Astrocyte (in vitro differentiated cells and primary cell): ENCODE data around the gene COX6B1. TPM values are rescaled to one million over a fixed set of nuclear protein-coding genes. Genes with fewer than 3 reads are reported as not detected.

Source experiments
- DNase-seq: peaks from one replicate; pipeline ENCODE4 v3.0.0-alpha.2; 2010; ENCODE audit warnings: low read depth
- FAIRE-seq: peaks from 2 replicates; lab custom pipeline; 2011; peaks lifted over from hg19 to GRCh38; lab: Jason Lieb, UNC
- H2AFZ ChIP-seq: 2 replicates; pipeline ENCODE4 v1.6.0; 2012; ENCODE audit warnings: low read depth, low read length, inconsistent platforms
- H3K27ac ChIP-seq: 2 replicates; pipeline ENCODE4 v1.5.1; 2011; ENCODE audit warnings: low read depth, low read length, inconsistent platforms
- H3K27me3 ChIP-seq: 2 replicates; pipeline ENCODE4 v1.6.0; 2011; ENCODE audit warnings: low read length, inconsistent platforms; ENCODE audit not compliant: insufficient read depth
- H3K36me3 ChIP-seq: 2 replicates; pipeline ENCODE4 v1.5.1; 2011; ENCODE audit warnings: low read length, inconsistent platforms; ENCODE audit not compliant: insufficient read depth
- H3K4me1 ChIP-seq: 2 replicates; pipeline ENCODE4 v1.5.1; 2011; ENCODE audit warnings: low read length, inconsistent platforms; ENCODE audit not compliant: insufficient read depth
- H3K4me2 ChIP-seq: 2 replicates; pipeline ENCODE4 v1.6.0; 2012; ENCODE audit warnings: low read length, inconsistent platforms
- H3K4me3 ChIP-seq: 2 replicates; pipeline ENCODE4 v1.5.1; 2011; ENCODE audit warnings: low read depth, mild to moderate bottlenecking, low read length, inconsistent platforms; ENCODE audit not compliant: insufficient read depth
- H3K79me2 ChIP-seq: 2 replicates; pipeline ENCODE4 v1.6.0; 2012; ENCODE audit warnings: mild to moderate bottlenecking, low read length, inconsistent platforms; ENCODE audit not compliant: insufficient read depth
- H3K9ac ChIP-seq: 2 replicates; pipeline ENCODE4 v1.6.0; 2012; ENCODE audit warnings: mild to moderate bottlenecking, low read length, inconsistent platforms
- H3K9me3 ChIP-seq: 2 replicates; pipeline ENCODE4 v1.5.1; 2012; ENCODE audit warnings: low read depth, mild to moderate bottlenecking, low read length, inconsistent platforms; ENCODE audit not compliant: insufficient read depth
- H4K20me1 ChIP-seq: 2 replicates; pipeline ENCODE4 v1.6.0; 2012; ENCODE audit warnings: low read length, inconsistent platforms; ENCODE audit not compliant: insufficient read depth
- H3K27ac Mint-ChIP-seq: one replicate; pipeline ENCODE4 v1.8.0; 2021; ENCODE audit warnings: mild to moderate bottlenecking, mixed read lengths; ENCODE audit not compliant: unreplicated experiment
- H3K27me3 Mint-ChIP-seq: one replicate; pipeline ENCODE4 v1.8.0; 2021; ENCODE audit warnings: low read depth, mixed read lengths; ENCODE audit not compliant: unreplicated experiment
- H3K36me3 Mint-ChIP-seq: one replicate; pipeline ENCODE4 v1.8.0; 2021; ENCODE audit warnings: low read depth, mixed read lengths; ENCODE audit not compliant: unreplicated experiment
- H3K4me1 Mint-ChIP-seq: one replicate; pipeline ENCODE4 v1.8.0; 2021; ENCODE audit warnings: low read depth, mixed read lengths; ENCODE audit not compliant: unreplicated experiment
- H3K4me3 Mint-ChIP-seq: one replicate; pipeline ENCODE4 v1.8.0; 2021; ENCODE audit warnings: mild to moderate bottlenecking, moderate library complexity, mixed read lengths; ENCODE audit not compliant: unreplicated experiment
- H3K9me3 Mint-ChIP-seq: one replicate; pipeline ENCODE4 v1.8.0; 2021; ENCODE audit warnings: mild to moderate bottlenecking, mixed read lengths; ENCODE audit not compliant: unreplicated experiment
- EZH2 ChIP-seq: IDR thresholded peaks from 2 replicates; pipeline ENCODE4 v1.6.1; 2012; ENCODE audit warnings: mild to moderate bottlenecking, low read length, inconsistent platforms; ENCODE audit not compliant: insufficient read depth
- total RNA-seq: library from RNA; stranded (reverse); gene quantifications from 2 replicates; pipeline ENCODE4 v1.2.1, GENCODE V29; 2021
- TF ChIP-seq, protein P1 (sequence below): IDR thresholded peaks from 2 replicates; pipeline ENCODE4 v1.5.1; 2011; ENCODE audit warnings: low read depth, mild to moderate bottlenecking, inconsistent platforms, low read length, moderate library complexity; ENCODE audit not compliant: insufficient read depth

COX6B1 gene
- total RNA-seq, 1 donor from 2014 or later, result 344 TPM

DNA sequence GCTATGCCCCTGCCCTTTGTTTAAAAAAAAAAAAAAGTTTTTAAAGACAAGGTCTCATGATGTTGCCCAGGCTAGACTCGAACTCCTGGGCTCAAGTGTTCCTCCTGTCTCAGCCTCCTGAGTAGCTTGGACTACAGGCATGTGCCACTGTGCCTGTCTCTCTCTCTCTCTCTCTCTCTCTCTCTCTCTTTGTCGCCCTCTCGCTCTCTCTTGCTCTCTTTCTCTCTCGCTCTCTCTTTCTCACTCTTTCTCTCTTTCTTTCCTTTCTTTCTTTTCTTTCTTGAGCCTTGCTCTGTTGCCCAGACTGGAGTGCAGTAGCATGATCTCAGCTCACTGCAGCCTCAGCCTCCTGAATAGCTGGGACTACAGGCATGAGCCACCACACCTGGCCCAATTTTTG is 7.5 kb downstream of the COX6B1 start:
- FAIRE-seq, result no peak
- no peak overlapping the region for H3K4me3 Mint-ChIP-seq

DNA sequence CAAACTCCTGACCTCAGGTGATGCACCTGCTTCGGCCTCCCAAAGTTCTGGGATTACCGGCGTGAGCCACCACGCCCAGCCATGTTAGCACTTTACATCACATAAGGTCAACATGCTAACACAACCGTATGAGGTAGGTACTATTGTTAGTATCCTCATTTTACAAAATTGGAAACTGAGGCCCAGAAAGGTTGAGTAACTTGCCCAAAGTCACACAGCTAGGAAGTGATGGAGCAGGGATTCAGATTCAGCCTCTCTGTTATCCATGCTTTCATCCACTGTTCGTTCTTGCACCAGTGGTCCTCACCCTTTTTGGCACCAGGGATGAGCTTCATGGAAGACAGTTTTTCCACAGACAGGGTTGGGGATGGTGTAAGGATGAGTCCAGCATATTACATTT is 8.6 kb downstream of the COX6B1 start:
- Histone ChIP-seq H3K79me2 (no peaks in the 10 kb centered on the region), H3K4me2 (no peak overlapping the region), H3K4me3 (no peak overlapping the region), H3K4me1 (no peaks in the 10 kb centered on the region), H3K9ac (no peak overlapping the region), H3K9me3 (no peaks in the 10 kb centered on the region), H3K27me3 (no peaks in the 10 kb centered on the region), H4K20me1 (peaks cover 25% of the 10 kb centered on the region), H2AFZ (no peak overlapping the region), H3K36me3 (peaks cover 23% of the 10 kb centered on the region), H3K27ac (no peak overlapping the region)
- H3K4me1 Mint-ChIP-seq, result no peaks in the 10 kb centered on the region
- H3K36me3 Mint-ChIP-seq, result peaks cover 18% of the 10 kb centered on the region
- no peak overlapping the region for H3K27ac Mint-ChIP-seq
- TF ChIP-seq, protein P1, sequence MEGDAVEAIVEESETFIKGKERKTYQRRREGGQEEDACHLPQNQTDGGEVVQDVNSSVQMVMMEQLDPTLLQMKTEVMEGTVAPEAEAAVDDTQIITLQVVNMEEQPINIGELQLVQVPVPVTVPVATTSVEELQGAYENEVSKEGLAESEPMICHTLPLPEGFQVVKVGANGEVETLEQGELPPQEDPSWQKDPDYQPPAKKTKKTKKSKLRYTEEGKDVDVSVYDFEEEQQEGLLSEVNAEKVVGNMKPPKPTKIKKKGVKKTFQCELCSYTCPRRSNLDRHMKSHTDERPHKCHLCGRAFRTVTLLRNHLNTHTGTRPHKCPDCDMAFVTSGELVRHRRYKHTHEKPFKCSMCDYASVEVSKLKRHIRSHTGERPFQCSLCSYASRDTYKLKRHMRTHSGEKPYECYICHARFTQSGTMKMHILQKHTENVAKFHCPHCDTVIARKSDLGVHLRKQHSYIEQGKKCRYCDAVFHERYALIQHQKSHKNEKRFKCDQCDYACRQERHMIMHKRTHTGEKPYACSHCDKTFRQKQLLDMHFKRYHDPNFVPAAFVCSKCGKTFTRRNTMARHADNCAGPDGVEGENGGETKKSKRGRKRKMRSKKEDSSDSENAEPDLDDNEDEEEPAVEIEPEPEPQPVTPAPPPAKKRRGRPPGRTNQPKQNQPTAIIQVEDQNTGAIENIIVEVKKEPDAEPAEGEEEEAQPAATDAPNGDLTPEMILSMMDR, result no peak
- TF ChIP-seq EZH2, result no peak
- no peaks in the 10 kb centered on the region for H3K9me3 Mint-ChIP-seq
- no peaks in the 10 kb centered on the region for H3K27me3 Mint-ChIP-seq
- DNase-seq (no peak), FAIRE-seq (no peak)
- no peak overlapping the region for H3K4me3 Mint-ChIP-seq

More for the DNA sequence above, 7.5 kb downstream of the COX6B1 start:
- H3K9ac ChIP-seq, result no peak overlapping the region
- no peaks in the 10 kb centered on the region for H3K9me3 ChIP-seq
- TF ChIP-seq, protein P1, result no peak
- no peak for TF ChIP-seq EZH2
- H2AFZ ChIP-seq, result no peak overlapping the region
- H4K20me1 ChIP-seq, result peaks cover 30% of the 10 kb centered on the region
- no peaks in the 10 kb centered on the region for H3K27me3 ChIP-seq
- H3K36me3 ChIP-seq, result peaks cover 23% of the 10 kb centered on the region
- H3K4me1 Mint-ChIP-seq, result no peaks in the 10 kb centered on the region
- no peak for DNase-seq
- no peaks in the 10 kb centered on the region for H3K27me3 Mint-ChIP-seq
- peaks cover 21% of the 10 kb centered on the region for H3K36me3 Mint-ChIP-seq
- H3K4me1 ChIP-seq, result no peaks in the 10 kb centered on the region
- no peak overlapping the region for H3K27ac ChIP-seq
- H3K79me2 ChIP-seq, result peaks cover 6% of the 10 kb centered on the region
- H3K4me3 ChIP-seq, result no peak overlapping the region
- H3K9me3 Mint-ChIP-seq, result no peaks in the 10 kb centered on the region
- H3K27ac Mint-ChIP-seq, result no peak overlapping the region
- no peak overlapping the region for H3K4me2 ChIP-seq

DNA sequence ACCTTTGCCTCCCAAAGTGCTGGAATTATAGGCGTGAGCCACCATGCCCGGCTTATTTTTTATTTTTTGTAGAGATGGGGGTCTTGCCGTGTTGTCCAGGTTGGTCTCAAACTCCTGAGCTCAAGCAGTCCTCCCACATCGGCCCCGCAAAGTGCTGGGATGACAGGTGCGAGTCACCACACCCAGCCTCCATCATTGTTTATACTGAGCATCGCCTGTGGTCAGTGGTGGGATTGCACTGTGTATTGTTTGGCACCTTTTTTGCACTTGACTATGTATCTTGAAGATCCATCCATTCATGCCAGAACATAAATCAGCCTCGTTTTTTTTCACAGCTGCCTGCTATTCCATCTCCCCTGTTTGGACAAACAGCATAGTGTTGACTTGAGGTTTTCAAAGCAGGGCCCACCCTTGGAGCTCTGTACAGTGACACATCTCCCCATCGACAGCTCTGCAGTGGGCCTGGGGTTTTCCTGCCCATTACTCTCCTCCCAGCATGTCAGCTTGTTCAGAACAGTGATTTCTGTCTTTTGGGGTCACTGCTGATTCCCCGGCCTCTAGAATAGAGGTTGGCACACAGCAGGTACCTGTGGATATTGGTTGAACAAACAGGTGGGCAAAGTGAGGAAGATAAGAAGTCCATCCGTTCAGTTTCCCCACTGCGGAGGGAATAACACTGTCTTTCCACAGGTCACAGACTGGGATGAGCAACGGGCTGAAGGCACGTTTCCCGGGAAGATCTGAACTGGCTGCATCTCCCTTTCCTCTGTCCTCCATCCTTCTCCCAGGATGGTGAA is 10.0 kb downstream of the COX6B1 start:
- DNase-seq (no peak), FAIRE-seq (no peak)
- H3K79me2 ChIP-seq, result no peaks in the 10 kb centered on the region
- H3K27me3 ChIP-seq, result no peaks in the 10 kb centered on the region
- H3K9ac ChIP-seq, result no peak overlapping the region
- no peak overlapping the region for H3K4me2 ChIP-seq
- Mint-ChIP-seq H3K9me3 (no peaks in the 10 kb centered on the region), H3K4me1 (no peaks in the 10 kb centered on the region), H3K4me3 (no peak overlapping the region), H3K27ac (no peak overlapping the region), H3K36me3 (peaks cover 17% of the 10 kb centered on the region), H3K27me3 (no peaks in the 10 kb centered on the region)
- H3K4me3 ChIP-seq, result no peak overlapping the region
- peaks cover 23% of the 10 kb centered on the region for H3K36me3 ChIP-seq
- TF ChIP-seq, protein P1, result peak; percentile 21
- no peak for TF ChIP-seq EZH2
- H3K27ac ChIP-seq, result no peak overlapping the region
- H3K4me1 ChIP-seq, result no peaks in the 10 kb centered on the region
- H3K9me3 ChIP-seq, result no peaks in the 10 kb centered on the region
- no peak overlapping the region for H2AFZ ChIP-seq
- H4K20me1 ChIP-seq, result peaks cover 25% of the 10 kb centered on the region
